Upper lobe of left lung (tissue), 4 donors: ENCODE measurements around the gene FBXO39.

ENCODE experiments used
- POLR2A ChIP-seq, 4 donors: fragments of 450-650 bp; IDR thresholded peaks; one replicate each; pipeline ENCODE4 v1.5.1; 2016 to 2017; ENCODE audit warnings: antibody characterized with exemption in 4 of 4, mild to moderate bottlenecking in 2 of 4
- POLR2AphosphoS5 ChIP-seq, 2 donors: sonication (generic); formaldehyde crosslinking; IDR thresholded peaks; one replicate each; pipeline ENCODE4 v1.5.1; 2017; ENCODE audit warnings: antibody characterized with exemption in 2 of 2
- TF ChIP-seq, protein P1 (sequence below), 6 experiments: fragments of 450-650 bp in 4 of 6; fragments of 200-600 bp in 2 of 6; sonication (generic) in 2 of 6; IDR thresholded peaks; one replicate each; pipeline ENCODE4 v1.5.1; 2016 to 2019; ENCODE audit warnings: antibody characterized with exemption in 6 of 6

DNA sequence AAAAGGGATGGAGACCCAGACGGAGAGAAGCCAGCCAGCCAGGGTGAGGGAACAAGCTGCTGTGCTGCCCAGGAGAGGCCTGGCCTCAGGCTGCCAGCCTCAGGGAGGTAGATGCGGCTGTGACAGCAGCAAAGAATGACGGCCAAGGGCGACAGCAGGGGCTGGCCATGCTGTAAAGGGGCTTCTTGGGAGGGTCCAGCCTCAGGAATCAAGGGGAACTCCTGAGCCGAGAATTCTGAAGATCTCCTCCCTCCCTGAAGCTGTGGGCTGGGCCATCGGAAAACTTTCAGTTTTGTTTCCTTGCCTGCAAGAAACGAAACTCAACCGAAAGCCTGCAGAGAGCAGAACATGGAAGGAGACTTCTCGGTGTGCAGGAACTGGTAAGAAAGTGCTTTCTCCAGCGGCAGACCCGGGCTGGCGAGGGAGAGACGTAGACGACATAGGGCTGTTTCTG is 20.3 kb upstream of the FBXO39 start, which contains the start of gene XAF1:
- TF ChIP-seq POLR2A (IDR thresholded peaks at IDR 0.05) = peak in 2 of 4 donors; percentile 12 to 60
- TF ChIP-seq, protein P1, sequence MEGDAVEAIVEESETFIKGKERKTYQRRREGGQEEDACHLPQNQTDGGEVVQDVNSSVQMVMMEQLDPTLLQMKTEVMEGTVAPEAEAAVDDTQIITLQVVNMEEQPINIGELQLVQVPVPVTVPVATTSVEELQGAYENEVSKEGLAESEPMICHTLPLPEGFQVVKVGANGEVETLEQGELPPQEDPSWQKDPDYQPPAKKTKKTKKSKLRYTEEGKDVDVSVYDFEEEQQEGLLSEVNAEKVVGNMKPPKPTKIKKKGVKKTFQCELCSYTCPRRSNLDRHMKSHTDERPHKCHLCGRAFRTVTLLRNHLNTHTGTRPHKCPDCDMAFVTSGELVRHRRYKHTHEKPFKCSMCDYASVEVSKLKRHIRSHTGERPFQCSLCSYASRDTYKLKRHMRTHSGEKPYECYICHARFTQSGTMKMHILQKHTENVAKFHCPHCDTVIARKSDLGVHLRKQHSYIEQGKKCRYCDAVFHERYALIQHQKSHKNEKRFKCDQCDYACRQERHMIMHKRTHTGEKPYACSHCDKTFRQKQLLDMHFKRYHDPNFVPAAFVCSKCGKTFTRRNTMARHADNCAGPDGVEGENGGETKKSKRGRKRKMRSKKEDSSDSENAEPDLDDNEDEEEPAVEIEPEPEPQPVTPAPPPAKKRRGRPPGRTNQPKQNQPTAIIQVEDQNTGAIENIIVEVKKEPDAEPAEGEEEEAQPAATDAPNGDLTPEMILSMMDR (IDR thresholded peaks at IDR 0.05) = no peak
- TF ChIP-seq POLR2AphosphoS5 (IDR thresholded peaks at IDR 0.05) = peak in 1 of 2 donors; percentile 23
